Activated CD8-positive, alpha-beta T cell treated with anti-CD3 and anti-CD28 coated beads for 36 hours (primary cell): Measurements from ENCODE around the gene EHD1. TPM values are rescaled to one million over a fixed set of nuclear protein-coding genes. Genes with fewer than 3 reads are reported as not detected.

ENCODE experiments used
- ATAC-seq: fragments of 200-7000 bp; cut with Tn5 transposase; one replicate; pipeline ENCODE4 v1.10.0; 2021; ENCODE audit warnings: mild to moderate bottlenecking, moderate library complexity
- CTCF ChIA-PET: fragments of 350-600 bp; sonication (Branson Sonifier 250); formaldehyde crosslinking; loops from one replicate; lab custom pipeline; 2021; ENCODE audit warnings: antibody characterized with exemption; lab: Charles Lee
- POLR2A ChIA-PET: fragments of 350-600 bp; sonication (Branson Sonifier 250); formaldehyde crosslinking; loops from one replicate; lab custom pipeline; 2021; ENCODE audit warnings: antibody characterized with exemption; lab: Charles Lee
- DNase-seq: peaks from one replicate; pipeline ENCODE4 v3.0.0-alpha.2; 2020
- H3K27ac Mint-ChIP-seq: one replicate; pipeline ENCODE4 v1.8.0; 2021; ENCODE audit warnings: mild to moderate bottlenecking, mixed read lengths
- H3K27me3 Mint-ChIP-seq: one replicate; pipeline ENCODE4 v1.8.0; 2021; ENCODE audit warnings: mixed read lengths
- H3K36me3 Mint-ChIP-seq: one replicate; pipeline ENCODE4 v1.8.0; 2021; ENCODE audit warnings: low read depth, mixed read lengths
- H3K4me1 Mint-ChIP-seq: one replicate; pipeline ENCODE4 v1.8.0; 2021; ENCODE audit warnings: low read depth, mixed read lengths
- H3K4me3 Mint-ChIP-seq: one replicate; pipeline ENCODE4 v1.8.0; 2021; ENCODE audit warnings: mild to moderate bottlenecking, moderate library complexity, mixed read lengths
- H3K9me3 Mint-ChIP-seq: one replicate; pipeline ENCODE4 v1.8.0; 2021; ENCODE audit warnings: mixed read lengths
- CTCF ChIP-seq: fragments of 200-600 bp; IDR thresholded peaks from one replicate; pipeline ENCODE4 v1.8.0; 2022; ENCODE audit warnings: antibody characterized with exemption, mild to moderate bottlenecking
- intact Hi-C: fragments of 100-400 bp; cut with micrococcal nuclease; formaldehyde crosslinking; loops from one replicate; pipeline ENCODE4 v1.10.0; 2022
- total RNA-seq, 2 experiments: library from RNA; stranded (reverse); gene quantifications; one replicate each; pipeline ENCODE4 v1.2.3, GENCODE V29; 2021

The EHD1 gene
- total RNA-seq, 2 experiments from 2014 or later, result 60.3 to 65.1 TPM

DNA sequence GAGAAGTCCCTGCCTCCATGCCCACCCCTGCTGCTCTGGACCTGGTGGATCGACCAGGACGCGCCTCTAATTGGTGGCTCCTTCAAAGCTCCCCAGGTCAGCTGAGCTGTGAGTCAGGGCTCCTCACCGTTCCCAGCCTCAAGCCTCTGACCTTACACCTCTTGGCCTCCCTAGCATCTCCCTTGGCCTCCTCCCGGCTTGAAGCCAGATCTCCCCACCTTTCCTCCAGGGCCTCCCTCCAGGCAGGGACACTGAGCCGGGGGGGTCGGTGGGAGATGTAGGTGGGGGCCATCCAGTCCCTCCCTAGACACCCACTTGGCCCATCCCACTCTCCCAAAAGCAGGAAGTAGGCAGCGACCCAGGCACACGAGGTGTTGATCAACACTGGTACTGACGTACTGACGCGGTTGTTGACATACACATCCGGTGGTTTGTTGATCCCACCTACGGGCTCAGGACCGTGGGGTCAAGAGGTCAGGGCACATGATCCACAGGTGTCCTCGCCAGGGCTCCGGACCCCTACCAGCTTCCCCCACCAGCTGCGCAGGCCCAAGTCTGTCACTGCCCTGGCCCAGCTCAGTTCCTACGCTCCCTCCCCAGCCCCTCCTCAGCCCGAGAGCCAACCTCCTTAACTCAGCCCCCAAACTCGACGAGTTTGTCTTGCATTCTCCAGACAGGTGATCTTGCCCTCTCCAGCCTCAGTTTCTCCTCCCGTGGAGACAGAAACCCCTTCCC, 37.8 kb upstream of the EHD1 start:
- no peaks in the 10 kb centered on the region for H3K9me3 Mint-ChIP-seq
- CTCF ChIA-PET, result interaction anchor here (1.1 to 1.4 kb wide), 5 partner anchors 22 to 69 kb away, joined by 3 to 4 read pairs (median 3); no protein-coding TSS in a partner anchor
- no peak for TF ChIP-seq CTCF
- POLR2A ChIA-PET, result interaction anchor here (1.2 to 1.4 kb wide), 2 partner anchors 8 to 16 kb away, joined by 3 to 5 read pairs; partner anchors contain the start of gene PPP2R5B
- peaks cover 23% of the 10 kb centered on the region for H3K4me1 Mint-ChIP-seq
- H3K36me3 Mint-ChIP-seq, result peaks cover 1% of the 10 kb centered on the region
- peak overlapping the region; percentile 93 for H3K4me3 Mint-ChIP-seq
- ATAC-seq (no peak), DNase-seq (peak; percentile 59)
- H3K27me3 Mint-ChIP-seq, result no peaks in the 10 kb centered on the region
- peak overlapping the region; percentile 93 for H3K27ac Mint-ChIP-seq
- intact Hi-C loops, result no loop called here

GRCh38 chr11:64915376-64915887, 37.0 kb upstream of the EHD1 start:
- TF ChIP-seq CTCF, result no peak
- Mint-ChIP-seq H3K27ac (peak overlapping the region; percentile 93), H3K36me3 (peaks cover 2% of the 10 kb centered on the region), H3K27me3 (no peaks in the 10 kb centered on the region), H3K9me3 (no peaks in the 10 kb centered on the region), H3K4me3 (peak overlapping the region; percentile 93), H3K4me1 (peaks cover 23% of the 10 kb centered on the region)
- intact Hi-C loops, result no loop called here
- ATAC-seq (no peak), DNase-seq (no peak)
- CTCF ChIA-PET, result interaction anchor here (1.1 to 1.4 kb wide), 3 partner anchors 22 to 67 kb away, joined by 3 to 4 read pairs (median 4); no protein-coding TSS in a partner anchor
- POLR2A ChIA-PET, result interaction anchor here (1.2 to 1.4 kb wide), 2 partner anchors 9 to 15 kb away, joined by 3 to 5 read pairs; partner anchors contain the start of gene PPP2R5B

DNA sequence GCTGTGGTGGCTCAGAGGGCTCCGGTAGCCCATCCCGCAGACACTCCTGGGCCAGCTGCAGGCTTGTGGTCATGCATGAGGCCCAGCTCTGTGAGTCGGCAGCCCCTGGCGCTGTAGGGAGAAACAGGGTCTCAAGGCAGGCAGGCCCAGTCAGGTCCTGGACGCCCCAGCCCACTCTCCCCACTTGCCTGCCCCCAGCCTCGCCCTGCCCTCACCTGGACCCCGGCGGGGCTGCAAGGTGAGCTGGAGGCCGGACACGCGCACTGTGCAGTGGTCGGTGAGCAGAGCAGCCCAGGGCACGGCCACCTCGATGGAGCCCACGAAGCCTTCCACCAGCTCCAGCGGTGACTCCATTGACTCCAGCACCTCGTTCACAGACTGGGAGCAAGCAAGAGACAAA, 35.7 kb upstream of the EHD1 start:
- H3K4me3 Mint-ChIP-seq, result no peak overlapping the region
- H3K36me3 Mint-ChIP-seq, result peaks cover 4% of the 10 kb centered on the region
- intact Hi-C loops, result no loop called here
- H3K27me3 Mint-ChIP-seq, result no peaks in the 10 kb centered on the region
- ChIA-PET POLR2A (interaction anchor here (0.5 to 0.6 kb wide), 2 partner anchors 10 to 12 kb away, joined by 3 read pairs; partner anchors contain the start of gene PPP2R5B), CTCF (interaction anchor here (1.1 kb wide), 1 partner anchor 66 kb away, joined by 3 read pairs; no protein-coding TSS in a partner anchor)
- DNase-seq (no peak), ATAC-seq (no peak)
- no peak for TF ChIP-seq CTCF
- peaks cover 23% of the 10 kb centered on the region for H3K4me1 Mint-ChIP-seq
- H3K9me3 Mint-ChIP-seq, result no peaks in the 10 kb centered on the region
- H3K27ac Mint-ChIP-seq, result no peak overlapping the region

- no peaks in the 10 kb centered on the region for H3K27me3 Mint-ChIP-seq
- TF ChIP-seq CTCF, result no peak
- H3K4me1 Mint-ChIP-seq, result peaks cover 23% of the 10 kb centered on the region
- ChIA-PET POLR2A (no interaction called here), CTCF (interaction anchor here (1.1 kb wide), 1 partner anchor 66 kb away, joined by 3 read pairs; no protein-coding TSS in a partner anchor)
- no peaks in the 10 kb centered on the region for H3K9me3 Mint-ChIP-seq
- intact Hi-C loops, result no loop called here
- H3K4me3 Mint-ChIP-seq, result no peak overlapping the region
- ATAC-seq (no peak), DNase-seq (no peak)
- peaks cover 4% of the 10 kb centered on the region for H3K36me3 Mint-ChIP-seq
- no peak overlapping the region for H3K27ac Mint-ChIP-seq
Measured at GRCh38 chr11:64913171-64913727, 34.8 kb upstream of the EHD1 start.
